NT2/D1 (cell line): Measurements from ENCODE around the gene SRP54.
"Not testable (repeated sequence)": the region's sequence is repeated elsewhere in the genome, so short reads cannot be mapped to it uniquely, and the experiment has no call there.

ENCODE experiments used
- DNase-seq: peaks from one replicate; pipeline ENCODE4 v3.0.0-alpha.2; 2011; ENCODE audit warnings: low read depth, low spot score
- H3K27me3 ChIP-seq: 2 replicates; pipeline ENCODE4 v1.6.0; 2011; ENCODE audit warnings: mild to moderate bottlenecking; ENCODE audit not compliant: insufficient read length, insufficient read depth
- H3K36me3 ChIP-seq: 2 replicates; pipeline ENCODE4 v1.6.1; 2011; ENCODE audit warnings: mild to moderate bottlenecking, low read length, mixed read lengths; ENCODE audit not compliant: insufficient read depth, insufficient read length
- H3K4me1 ChIP-seq: 2 replicates; pipeline ENCODE4 v1.5.1; 2011; ENCODE audit not compliant: insufficient read depth, insufficient read length
- H3K4me3 ChIP-seq: 2 replicates; pipeline ENCODE4 v1.5.1; 2011; ENCODE audit warnings: low read depth; ENCODE audit not compliant: insufficient read length
- H3K9ac ChIP-seq: 2 replicates; pipeline ENCODE4 v1.6.0; 2011; ENCODE audit warnings: low read depth; ENCODE audit not compliant: insufficient read length
- H3K9me3 ChIP-seq: 2 replicates; pipeline ENCODE4 v1.5.1; 2011; ENCODE audit warnings: mild to moderate bottlenecking, low read length; ENCODE audit not compliant: insufficient read depth
- SUZ12 ChIP-seq: IDR thresholded peaks from 2 replicates; pipeline ENCODE4 v1.6.1; 2011; ENCODE audit not compliant: insufficient read length, insufficient read depth; ENCODE audit errors: extremely low read depth
- YY1 ChIP-seq: IDR thresholded peaks from 2 replicates; pipeline ENCODE4 v1.6.1; 2011; ENCODE audit not compliant: insufficient read length, insufficient read depth
- ZNF274 ChIP-seq: IDR thresholded peaks from 2 replicates; pipeline ENCODE4 v1.6.1; 2011; ENCODE audit warnings: mild to moderate bottlenecking, low read depth, low read length

The SRP54 gene

DNA sequence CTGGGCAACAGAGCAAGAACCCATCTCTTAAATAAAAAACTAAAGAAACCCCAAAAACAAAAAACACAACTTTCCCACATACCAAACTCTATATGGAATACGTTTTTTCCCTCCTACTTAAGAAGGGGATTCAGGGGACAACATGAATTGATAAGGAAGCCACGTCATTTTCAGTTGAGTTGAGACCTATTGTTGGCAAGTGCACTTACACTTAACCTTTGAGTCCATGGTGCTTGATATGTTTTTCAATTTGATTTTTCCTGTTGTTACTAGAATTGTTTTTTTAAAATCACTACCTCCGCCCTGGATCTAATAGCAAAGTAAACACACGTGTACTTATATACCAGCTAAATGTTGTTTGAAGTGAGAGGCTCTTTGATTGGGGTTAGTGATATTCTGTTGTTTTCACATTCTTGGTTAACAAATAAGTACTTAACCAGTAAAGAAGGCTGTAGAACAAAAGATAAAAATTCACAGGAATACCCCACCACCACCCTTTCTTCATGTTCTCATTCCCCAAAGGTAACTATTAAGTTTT is 65.3 kb downstream of the SRP54 start:
- TF ChIP-seq SUZ12 (no peak), YY1 (no peak), ZNF274 (no peak)
- H3K36me3 ChIP-seq = peaks cover 26% of the 10 kb centered on the region
- no peak overlapping the region for H3K4me3 ChIP-seq
- DNase-seq = no peak
- H3K9me3 ChIP-seq = no peaks in the 10 kb centered on the region
- no peaks in the 10 kb centered on the region for H3K27me3 ChIP-seq
- no peaks in the 10 kb centered on the region for H3K4me1 ChIP-seq
- H3K9ac ChIP-seq = no peak overlapping the region

DNA sequence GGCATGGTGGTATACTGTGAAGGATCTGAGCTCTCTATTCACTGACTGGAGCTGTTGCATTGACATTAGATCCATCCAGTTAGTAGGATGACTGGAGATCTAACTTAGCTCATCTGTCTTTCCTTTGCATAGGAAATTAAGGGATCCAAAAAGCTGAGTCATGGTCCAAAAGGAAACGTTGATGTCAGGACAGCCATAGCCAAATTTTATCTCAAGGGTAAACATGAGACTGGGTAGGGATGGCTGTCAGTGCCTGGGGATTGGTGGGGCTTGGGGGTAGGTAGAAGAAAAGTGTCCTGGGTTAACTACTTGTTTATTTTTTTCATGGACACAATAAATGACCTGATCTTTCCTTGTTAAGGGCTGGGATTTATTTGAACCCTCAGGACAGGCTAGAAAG is 67.9 kb downstream of the SRP54 start:
- peaks cover 33% of the 10 kb centered on the region for H3K36me3 ChIP-seq
- H3K4me1 ChIP-seq = no peaks in the 10 kb centered on the region
- H3K27me3 ChIP-seq = no peaks in the 10 kb centered on the region
- no peak for DNase-seq
- no peak overlapping the region for H3K9ac ChIP-seq
- no peaks in the 10 kb centered on the region for H3K9me3 ChIP-seq
- TF ChIP-seq SUZ12 = no peak
- TF ChIP-seq YY1 = no peak
- no peak for TF ChIP-seq ZNF274
- H3K4me3 ChIP-seq = no peak overlapping the region

DNA sequence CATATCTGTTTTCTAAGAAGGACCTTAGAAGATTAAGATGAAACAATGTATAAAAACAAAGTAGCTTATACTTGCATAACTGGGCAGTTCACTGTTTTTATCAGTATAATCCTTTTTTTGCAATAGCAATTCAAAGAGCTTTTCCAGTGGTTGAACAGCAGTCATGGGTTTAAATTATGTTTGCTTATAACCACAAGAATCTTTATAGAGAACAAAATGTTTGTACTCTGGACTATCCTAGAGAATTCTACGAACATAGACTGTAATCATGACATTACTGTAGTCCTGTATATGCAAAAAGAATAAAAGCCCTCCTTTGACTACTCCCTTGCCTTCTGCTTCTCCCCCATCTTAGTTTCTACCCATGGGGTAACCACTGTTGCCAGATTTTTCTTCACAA is 69.0 kb downstream of the SRP54 start:
- Histone ChIP-seq H3K36me3 (peaks cover 33% of the 10 kb centered on the region), H3K4me1 (no peaks in the 10 kb centered on the region), H3K4me3 (no peak overlapping the region), H3K9ac (no peak overlapping the region), H3K27me3 (no peaks in the 10 kb centered on the region), H3K9me3 (no peaks in the 10 kb centered on the region)
- TF ChIP-seq SUZ12 (no peak), ZNF274 (no peak), YY1 (no peak)
- DNase-seq = no peak

DNA sequence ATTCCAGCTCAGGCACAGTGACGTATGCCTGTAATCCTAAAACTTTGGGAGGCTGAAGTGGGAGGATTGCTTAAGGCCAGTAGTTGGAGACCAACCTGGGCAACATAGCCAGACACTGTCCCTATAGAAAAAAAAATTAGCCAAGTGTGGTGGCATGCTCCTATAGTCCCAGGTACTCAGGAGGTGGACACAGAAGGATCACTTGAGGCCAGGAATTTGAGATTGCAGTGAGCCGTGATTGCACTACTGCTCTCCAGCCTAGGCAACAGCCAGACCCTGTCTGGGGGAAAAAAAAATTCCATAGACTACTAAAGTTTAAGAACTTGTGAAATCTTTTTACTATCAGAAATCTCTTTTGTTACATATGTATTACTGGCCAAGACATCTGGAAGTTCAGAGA is 69.8 kb downstream of the SRP54 start:
- TF ChIP-seq SUZ12 (no peak), ZNF274 (no peak), YY1 (no peak)
- peaks cover 37% of the 10 kb centered on the region for H3K36me3 ChIP-seq
- H3K27me3 ChIP-seq = no peaks in the 10 kb centered on the region
- H3K4me1 ChIP-seq = no peaks in the 10 kb centered on the region
- H3K9ac ChIP-seq = no peak overlapping the region
- DNase-seq = no peak
- no peak overlapping the region for H3K4me3 ChIP-seq
- no peaks in the 10 kb centered on the region for H3K9me3 ChIP-seq

DNA sequence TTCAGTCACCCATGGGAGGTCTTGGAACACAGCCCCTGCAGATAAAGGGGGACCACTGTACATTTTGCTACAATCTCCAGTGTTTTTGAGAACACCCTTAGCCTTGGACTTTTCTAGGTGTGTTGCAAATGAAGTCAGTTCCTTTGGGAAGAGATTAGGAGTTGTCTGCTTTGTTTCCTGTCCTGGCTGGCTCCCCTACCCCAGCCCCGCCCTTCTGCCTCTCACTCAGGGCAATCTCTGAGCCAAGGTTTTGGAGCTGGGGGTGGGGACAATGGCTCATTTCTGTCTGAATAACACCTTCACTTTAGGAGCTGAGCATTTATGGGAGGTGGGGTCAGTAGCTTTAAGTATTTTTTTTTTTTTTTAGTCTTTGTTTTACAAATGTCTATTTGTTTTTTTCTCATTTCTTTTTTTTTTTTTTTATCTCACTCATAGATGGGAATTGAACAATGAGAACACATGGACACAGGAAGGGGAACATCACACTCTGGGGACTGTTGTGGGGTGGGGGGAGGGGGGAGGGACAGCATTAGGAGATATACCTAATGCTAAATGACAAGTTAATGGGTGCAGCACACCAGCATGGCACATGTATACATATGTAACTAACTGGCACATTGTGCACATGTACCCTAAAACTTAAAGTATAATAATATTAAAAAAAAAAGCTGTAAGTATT is 78.5 kb downstream of the SRP54 start:
- H3K36me3 ChIP-seq = peaks cover 14% of the 10 kb centered on the region
- not testable (repeated sequence) for H3K9me3 ChIP-seq, H3K4me1 ChIP-seq, H3K27me3 ChIP-seq, H3K4me3 ChIP-seq, H3K9ac ChIP-seq
- DNase-seq = peak; percentile 22

DNA sequence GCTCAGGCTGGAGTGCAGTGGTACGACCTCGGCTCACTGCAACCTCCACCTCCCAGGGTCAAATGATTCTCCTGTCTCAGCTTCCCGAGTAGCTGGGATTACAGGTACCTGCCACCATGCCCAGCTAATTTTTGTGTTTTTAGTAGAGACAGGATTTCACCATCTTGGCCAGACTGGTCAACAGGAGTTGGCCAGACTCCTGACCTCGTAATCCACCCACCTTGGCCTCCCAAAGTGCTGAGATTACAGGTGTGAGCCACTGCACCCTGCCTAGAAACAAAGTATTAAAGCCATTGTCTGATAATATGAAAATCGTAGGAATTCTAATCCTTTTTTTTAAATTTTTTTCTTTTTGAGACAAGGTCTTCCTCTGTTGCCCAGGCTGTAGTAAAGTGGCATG is 82.9 kb downstream of the SRP54 start:
- not testable (repeated sequence) for H3K9ac ChIP-seq, DNase-seq, H3K4me3 ChIP-seq, H3K27me3 ChIP-seq, H3K9me3 ChIP-seq, H3K4me1 ChIP-seq, H3K36me3 ChIP-seq

DNA sequence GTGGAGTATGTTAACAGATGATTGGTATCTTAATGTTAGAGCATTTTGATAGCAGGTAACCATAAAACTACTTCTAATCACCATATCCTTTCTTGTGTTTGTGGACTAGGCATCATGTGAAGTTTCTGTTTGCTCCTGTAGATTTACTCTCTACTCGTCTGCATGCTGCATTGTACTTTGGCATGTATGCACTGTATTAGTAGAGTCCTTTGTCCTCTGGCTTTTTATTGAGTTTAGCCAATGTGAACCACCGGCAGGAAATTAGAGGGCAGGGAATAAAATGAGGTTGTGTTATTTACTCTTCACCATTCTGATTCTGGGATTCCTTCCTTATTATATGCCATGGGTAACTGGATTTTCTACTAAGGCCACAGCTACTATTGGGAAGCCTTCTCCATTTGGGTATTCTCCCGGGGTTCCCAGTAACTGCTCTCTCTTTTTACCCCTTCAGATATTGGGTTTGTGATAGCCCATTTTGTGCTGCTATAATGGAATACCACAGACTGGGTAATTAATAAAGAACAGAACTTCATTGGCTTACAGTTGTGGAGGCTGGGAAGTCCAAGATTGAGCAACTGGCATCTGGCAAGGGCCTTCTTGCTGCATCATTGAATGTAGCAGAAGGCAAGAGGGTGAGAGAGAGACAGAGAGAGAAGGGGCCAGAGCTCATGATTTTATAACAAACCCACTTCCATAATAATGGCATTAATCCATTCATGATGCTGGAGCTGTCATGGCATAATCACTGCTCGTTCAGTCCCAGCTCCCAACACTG is 85.6 kb downstream of the SRP54 start:
- Histone ChIP-seq H3K4me3 (no peak overlapping the region), H3K9me3 (no peaks in the 10 kb centered on the region)
- TF ChIP-seq YY1 (no peak), SUZ12 (no peak), ZNF274 (no peak)

More for the DNA sequence above, 85.6 kb downstream of the SRP54 start:
- Histone ChIP-seq H3K9ac (no peak overlapping the region), H3K4me1 (no peaks in the 10 kb centered on the region), H3K27me3 (no peaks in the 10 kb centered on the region), H3K36me3 (peaks cover 7% of the 10 kb centered on the region)
- no peak for DNase-seq
